ENCODE data around the gene CBX3. TPM values are rescaled to one million over a fixed set of nuclear protein-coding genes. Genes with fewer than 3 reads are reported as not detected.

Gene CBX3
- total and polyA plus RNA-seq, 12 donors = 35.2 to 203 (median 87.8) TPM

GRCh38 chr7:26190417-26190869 lies 11.1 kb upstream of the CBX3 start:
- 70 to 95% (median 89%) methylated on average over 1 of the region's 1 CpG for WGBS, 4 donors
- Histone ChIP-seq H3K9me3 (replicated peaks in 1 of 3) (no peaks in the 10 kb centered on the region), H3K36me3 (replicated peaks in 1 of 2) (peaks cover 0 to 78% of the 10 kb centered on the region in 2 donors), H3K27ac (no peak overlapping the region), H3K4me3 (no peak overlapping the region), H3K4me1 (replicated peaks in 1 of 2) (peaks cover 18 to 65% of the 10 kb centered on the region in 2 donors), H3K27me3 (no peaks in the 10 kb centered on the region)
- no peak for TF ChIP-seq POLR2A (IDR thresholded peaks at IDR 0.05)
- TF ChIP-seq, protein P1, sequence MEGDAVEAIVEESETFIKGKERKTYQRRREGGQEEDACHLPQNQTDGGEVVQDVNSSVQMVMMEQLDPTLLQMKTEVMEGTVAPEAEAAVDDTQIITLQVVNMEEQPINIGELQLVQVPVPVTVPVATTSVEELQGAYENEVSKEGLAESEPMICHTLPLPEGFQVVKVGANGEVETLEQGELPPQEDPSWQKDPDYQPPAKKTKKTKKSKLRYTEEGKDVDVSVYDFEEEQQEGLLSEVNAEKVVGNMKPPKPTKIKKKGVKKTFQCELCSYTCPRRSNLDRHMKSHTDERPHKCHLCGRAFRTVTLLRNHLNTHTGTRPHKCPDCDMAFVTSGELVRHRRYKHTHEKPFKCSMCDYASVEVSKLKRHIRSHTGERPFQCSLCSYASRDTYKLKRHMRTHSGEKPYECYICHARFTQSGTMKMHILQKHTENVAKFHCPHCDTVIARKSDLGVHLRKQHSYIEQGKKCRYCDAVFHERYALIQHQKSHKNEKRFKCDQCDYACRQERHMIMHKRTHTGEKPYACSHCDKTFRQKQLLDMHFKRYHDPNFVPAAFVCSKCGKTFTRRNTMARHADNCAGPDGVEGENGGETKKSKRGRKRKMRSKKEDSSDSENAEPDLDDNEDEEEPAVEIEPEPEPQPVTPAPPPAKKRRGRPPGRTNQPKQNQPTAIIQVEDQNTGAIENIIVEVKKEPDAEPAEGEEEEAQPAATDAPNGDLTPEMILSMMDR (IDR thresholded peaks at IDR 0.05) = no peak
- intact Hi-C loops (cut with DNase I) = no loop called here
- no peak for DNase-seq

GRCh38 chr7:26191233-26191973 lies 10.1 kb upstream of the CBX3 start:
- Histone ChIP-seq H3K36me3 (replicated peaks in 1 of 2) (peaks cover 0 to 87% of the 10 kb centered on the region in 2 donors), H3K27ac (no peak overlapping the region), H3K27me3 (no peaks in the 10 kb centered on the region), H3K4me3 (no peak overlapping the region), H3K4me1 (replicated peaks in 1 of 2) (peaks cover 20 to 75% of the 10 kb centered on the region in 2 donors), H3K9me3 (replicated peaks in 1 of 3) (no peaks in the 10 kb centered on the region)
- intact Hi-C loops (cut with DNase I) = no loop called here
- WGBS, 4 donors = 73 to 81% (median 78%) methylated on average over 7 of the region's 7 CpGs
- no peak for TF ChIP-seq POLR2A (IDR thresholded peaks at IDR 0.05)
- TF ChIP-seq, protein P1 (IDR thresholded peaks at IDR 0.05) = no peak
- no peak for DNase-seq

- WGBS, 4 donors = 66 to 88% (median 74%) methylated on average over 1 of the region's 1 CpG
- no peak for DNase-seq
- H3K27ac ChIP-seq = no peak overlapping the region
- peak in 1 of 2 donors; percentile 11 for TF ChIP-seq POLR2A (IDR thresholded peaks at IDR 0.05)
- TF ChIP-seq, protein P1 (IDR thresholded peaks at IDR 0.05) = no peak
- no peaks in the 10 kb centered on the region for H3K9me3 ChIP-seq (replicated peaks in 1 of 3)
- H3K27me3 ChIP-seq = no peaks in the 10 kb centered on the region
- intact Hi-C loops (cut with DNase I) = no loop called here
- H3K36me3 ChIP-seq (replicated peaks in 1 of 2) = peaks cover 0 to 94% of the 10 kb centered on the region in 2 donors
- peaks cover 26 to 80% of the 10 kb centered on the region in 2 donors for H3K4me1 ChIP-seq (replicated peaks in 1 of 2)
- H3K4me3 ChIP-seq = no peak overlapping the region
Measured at GRCh38 chr7:26191974-26192479, 9.5 kb upstream of the CBX3 start.

DNA sequence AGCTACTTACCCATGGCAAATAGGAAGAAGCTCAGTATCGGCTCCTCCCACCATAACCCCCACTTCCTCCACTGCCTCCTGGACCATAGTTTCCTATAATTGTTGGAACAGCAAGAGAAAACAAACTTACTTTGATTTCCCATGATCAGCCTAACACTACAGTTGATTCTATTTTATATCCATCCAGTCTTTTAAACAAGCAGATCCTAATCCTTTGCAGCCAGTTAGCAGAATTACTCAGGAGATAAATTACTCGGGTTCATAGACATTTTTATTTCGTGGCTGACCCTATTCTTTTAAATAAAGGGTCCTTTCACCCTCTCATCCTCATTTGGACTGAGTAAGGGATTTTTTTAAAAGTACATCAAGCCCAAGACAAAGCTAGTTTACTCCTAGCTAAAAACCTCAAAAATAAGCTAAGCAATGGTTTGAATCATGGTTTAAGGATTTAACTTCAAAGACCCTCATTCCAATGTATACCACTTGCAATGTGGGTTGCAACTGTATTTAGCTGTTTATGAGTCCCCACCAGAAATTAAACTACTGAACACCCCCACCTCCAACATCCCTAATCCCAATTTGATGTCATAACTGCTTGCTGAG lies 9.0 kb upstream of the CBX3 start:
- H3K4me1 ChIP-seq (replicated peaks in 1 of 2) = peaks cover 32 to 80% of the 10 kb centered on the region in 2 donors
- H3K36me3 ChIP-seq (replicated peaks in 1 of 2) = peaks cover 0 to 98% of the 10 kb centered on the region in 2 donors

More for the DNA sequence above, 9.0 kb upstream of the CBX3 start:
- Histone ChIP-seq H3K4me3 (no peak overlapping the region), H3K9me3 (replicated peaks in 1 of 3) (no peaks in the 10 kb centered on the region), H3K27me3 (no peaks in the 10 kb centered on the region), H3K27ac (no peak overlapping the region)
- DNase-seq = peak in 1 of 7 donors; percentile 48
- TF ChIP-seq POLR2A (IDR thresholded peaks at IDR 0.05) = no peak
- TF ChIP-seq, protein P1 (IDR thresholded peaks at IDR 0.05) = no peak
- intact Hi-C loops (cut with DNase I) = no loop called here
- 61 to 64% (median 63%) methylated on average over 3 of the region's 3 CpGs for WGBS, 4 donors
